Measurements from ENCODE around the gene DHTKD1.
A peak's percentile ranks its signal among the peaks of the same experiment; 100 is the strongest.

The DHTKD1 gene, protein sequence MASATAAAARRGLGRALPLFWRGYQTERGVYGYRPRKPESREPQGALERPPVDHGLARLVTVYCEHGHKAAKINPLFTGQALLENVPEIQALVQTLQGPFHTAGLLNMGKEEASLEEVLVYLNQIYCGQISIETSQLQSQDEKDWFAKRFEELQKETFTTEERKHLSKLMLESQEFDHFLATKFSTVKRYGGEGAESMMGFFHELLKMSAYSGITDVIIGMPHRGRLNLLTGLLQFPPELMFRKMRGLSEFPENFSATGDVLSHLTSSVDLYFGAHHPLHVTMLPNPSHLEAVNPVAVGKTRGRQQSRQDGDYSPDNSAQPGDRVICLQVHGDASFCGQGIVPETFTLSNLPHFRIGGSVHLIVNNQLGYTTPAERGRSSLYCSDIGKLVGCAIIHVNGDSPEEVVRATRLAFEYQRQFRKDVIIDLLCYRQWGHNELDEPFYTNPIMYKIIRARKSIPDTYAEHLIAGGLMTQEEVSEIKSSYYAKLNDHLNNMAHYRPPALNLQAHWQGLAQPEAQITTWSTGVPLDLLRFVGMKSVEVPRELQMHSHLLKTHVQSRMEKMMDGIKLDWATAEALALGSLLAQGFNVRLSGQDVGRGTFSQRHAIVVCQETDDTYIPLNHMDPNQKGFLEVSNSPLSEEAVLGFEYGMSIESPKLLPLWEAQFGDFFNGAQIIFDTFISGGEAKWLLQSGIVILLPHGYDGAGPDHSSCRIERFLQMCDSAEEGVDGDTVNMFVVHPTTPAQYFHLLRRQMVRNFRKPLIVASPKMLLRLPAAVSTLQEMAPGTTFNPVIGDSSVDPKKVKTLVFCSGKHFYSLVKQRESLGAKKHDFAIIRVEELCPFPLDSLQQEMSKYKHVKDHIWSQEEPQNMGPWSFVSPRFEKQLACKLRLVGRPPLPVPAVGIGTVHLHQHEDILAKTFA

GRCh38 chr10:12068449-12069269 lies at the start of gene DHTKD1:
DHTKD1 (plus strand) TSS chr10:12068954; CDS start chr10:12069034, 80 bp downstream.
- DNase-seq (ENCODE audit: low read depth in 2 of 2) = peak; percentile 96 to 99

DNA sequence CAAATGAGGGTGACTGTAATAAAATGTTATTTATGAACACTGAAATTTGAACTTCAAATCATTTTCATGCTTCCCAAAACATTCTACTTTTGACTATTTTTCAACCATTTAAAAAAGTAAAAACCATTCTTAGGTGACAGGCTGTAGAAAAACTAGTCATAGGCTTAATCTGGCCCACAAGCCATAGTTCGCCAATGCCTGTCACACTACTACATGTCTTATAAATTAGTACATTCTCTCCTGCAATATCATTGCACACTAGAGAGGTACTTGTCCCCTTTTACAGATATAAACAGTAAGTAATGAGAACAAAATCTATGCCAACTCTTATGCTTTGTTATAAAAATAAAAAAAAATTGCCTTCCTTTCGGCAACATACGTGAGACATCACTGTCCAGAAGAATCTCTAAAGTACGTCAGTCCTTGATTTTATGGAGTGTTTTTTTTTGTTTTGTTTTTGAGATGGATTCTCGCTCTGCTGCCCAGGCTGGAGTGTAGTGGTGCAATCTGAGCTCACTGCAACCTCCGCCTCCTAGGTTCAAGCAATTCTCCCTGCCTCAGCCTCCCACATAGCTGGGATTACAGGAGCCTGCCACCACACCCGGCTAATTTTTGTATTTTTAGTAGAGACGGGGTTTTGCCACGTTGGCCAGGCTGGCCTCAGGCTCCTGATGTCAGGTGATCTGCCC lies 49.3 kb upstream of the DHTKD1 start:
- DNase-seq (ENCODE audit: low read depth in 2 of 2) = no peak

- DNase-seq (ENCODE audit: low read depth in 2 of 2) = no peak
Observed at GRCh38 chr10:12020574-12020973, 48.2 kb upstream of the DHTKD1 start.

- DNase-seq (ENCODE audit: low read depth in 2 of 2) = no peak
Observed at GRCh38 chr10:12022580-12023257, 46.0 kb upstream of the DHTKD1 start.

DNA sequence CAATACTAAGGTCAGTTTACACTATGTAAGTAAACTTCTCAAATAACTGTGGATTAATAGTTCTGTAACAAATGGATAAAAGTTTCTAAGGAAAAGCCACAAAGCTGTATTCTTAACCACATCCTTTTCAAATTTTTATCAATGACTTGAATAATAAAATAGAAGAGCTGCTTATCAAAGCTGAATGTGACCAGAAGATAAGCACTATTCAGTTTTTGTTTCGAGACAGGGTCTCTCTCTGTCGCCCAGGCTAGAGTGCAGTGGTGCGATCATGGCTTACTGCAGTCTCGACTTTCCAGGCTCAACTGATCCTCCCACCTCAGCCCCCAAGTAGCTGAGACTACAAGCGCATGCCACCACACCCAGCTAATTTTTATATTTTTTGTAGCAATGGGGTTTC lies 43.2 kb upstream of the DHTKD1 start:
- DNase-seq (ENCODE audit: low read depth in 2 of 2) = no peak

DNA sequence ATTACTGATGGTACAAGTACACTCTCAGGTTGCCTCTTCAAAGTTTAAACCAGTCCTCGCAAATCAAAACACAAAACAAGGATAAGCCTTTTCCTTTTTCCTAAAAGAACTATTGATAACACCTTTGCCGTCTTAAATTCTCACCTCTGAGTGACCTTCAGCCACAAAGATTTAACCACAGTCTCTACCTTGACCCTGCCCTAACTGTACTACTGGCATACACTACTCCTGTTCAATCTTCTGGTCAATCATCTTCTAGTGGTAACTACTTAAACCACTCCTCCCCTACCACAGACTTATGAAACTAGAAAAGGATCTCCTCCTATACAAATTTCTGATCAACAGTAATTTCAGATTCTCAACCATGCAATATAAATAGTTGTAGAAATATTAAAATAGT lies 41.2 kb upstream of the DHTKD1 start:
- no peak for DNase-seq (ENCODE audit: low read depth in 2 of 2)

DNA sequence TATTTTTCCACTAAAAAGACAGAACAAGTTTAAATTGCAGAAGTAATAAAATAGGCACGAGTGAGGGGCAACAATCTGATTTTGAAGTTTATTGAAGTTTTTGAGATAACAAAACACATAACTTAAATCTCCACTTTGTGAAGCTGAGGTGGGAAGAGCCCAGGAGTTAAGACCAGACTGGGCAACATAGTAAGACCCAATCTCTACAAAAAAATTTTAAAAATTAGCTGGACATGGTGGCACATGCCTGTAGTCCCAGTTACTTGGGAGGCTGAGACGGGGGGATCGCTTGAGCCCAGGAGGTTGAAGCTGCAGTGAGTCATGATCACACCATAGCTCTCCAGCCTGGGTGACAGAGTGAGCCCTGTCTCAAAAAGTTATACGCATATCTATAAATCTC lies 37.4 kb upstream of the DHTKD1 start:
- DNase-seq (ENCODE audit: low read depth in 2 of 2) = no peak

GRCh38 chr10:12036073-12036655 lies 32.6 kb upstream of the DHTKD1 start:
- no peak for DNase-seq (ENCODE audit: low read depth in 2 of 2)

DNA sequence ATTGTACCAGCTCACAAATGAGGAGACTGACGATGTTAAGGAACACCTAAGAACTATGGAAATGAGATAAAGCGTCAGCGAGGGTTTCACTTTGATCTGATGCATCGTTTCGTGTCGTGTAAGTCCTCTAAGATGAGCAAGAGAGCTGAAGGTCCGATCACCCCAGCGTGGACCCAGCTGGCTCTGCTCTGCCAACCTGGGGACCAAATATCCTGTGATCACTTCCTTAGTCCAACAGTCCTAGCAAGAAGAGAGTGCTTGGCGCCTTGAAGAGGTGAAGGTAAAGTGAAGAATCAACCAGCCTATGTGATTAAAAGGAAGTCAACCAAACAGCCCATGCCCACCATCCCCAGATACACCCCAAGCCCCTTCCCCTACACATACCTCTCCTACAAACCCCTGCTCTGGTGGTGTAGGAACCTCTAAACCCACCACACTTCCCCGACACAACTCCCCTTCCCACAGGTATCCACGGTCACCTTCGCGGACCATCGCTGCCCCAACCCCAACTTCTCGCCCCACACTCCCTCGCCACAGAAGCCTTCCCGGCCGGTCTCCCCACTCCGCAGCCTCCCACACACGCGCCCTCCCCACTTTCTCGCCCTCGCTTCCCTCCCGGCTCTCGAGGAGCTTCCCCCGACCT lies 26.9 kb upstream of the DHTKD1 start:
- DNase-seq (ENCODE audit: low read depth in 2 of 2) = peak in 1 of 2 donors; percentile 21

DNA sequence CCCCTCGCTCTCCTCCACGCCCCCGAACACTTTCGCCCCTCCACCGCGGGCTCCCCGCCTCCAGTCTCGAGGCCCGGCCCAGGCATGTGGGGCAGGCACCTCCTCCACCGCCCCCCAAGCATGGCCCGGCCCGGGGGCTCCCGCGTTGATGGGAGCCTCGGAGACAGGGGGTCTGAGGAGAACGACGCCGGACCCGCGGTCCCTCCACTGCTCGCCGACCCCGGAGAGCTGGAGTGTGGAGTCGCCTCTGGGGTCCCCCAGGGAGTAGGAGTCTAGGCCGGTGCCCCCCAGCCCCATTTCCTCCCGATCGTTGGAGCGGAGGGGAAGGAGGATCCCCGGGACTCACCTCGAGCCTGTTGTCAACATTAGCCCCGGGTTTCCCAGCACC lies 26.4 kb upstream of the DHTKD1 start:
- DNase-seq (ENCODE audit: low read depth in 2 of 2) = peak; percentile 46 to 52

GRCh38 chr10:12042797-12043651 lies 25.7 kb upstream of the DHTKD1 start, which contains the start of gene UPF2:
UPF2 (minus strand) TSS chr10:12042809; CDS start chr10:12035423, 7,386 bp downstream.
- peak; percentile 97 to 98 for DNase-seq (ENCODE audit: low read depth in 2 of 2)

DNA sequence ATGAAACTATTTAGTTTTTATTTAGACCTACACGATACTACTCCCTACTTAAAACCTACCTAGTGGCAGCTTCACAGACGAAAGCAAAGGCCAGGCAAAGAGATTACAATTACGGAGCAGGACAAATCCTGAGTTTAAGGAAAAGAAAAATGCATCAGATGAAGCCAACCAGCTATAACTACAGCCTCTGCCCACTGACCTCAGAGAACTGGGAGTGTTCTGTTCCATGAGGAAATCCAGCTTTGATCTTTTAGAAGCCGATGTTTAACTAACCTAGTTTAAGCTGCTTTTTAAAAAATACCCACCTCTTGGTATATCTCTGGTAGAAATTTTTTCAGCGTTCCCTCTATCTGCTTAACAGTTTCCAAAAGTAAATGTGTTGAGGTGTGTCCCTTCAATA lies 23.2 kb upstream of the DHTKD1 start:
- no peak for DNase-seq (ENCODE audit: low read depth in 2 of 2)

GRCh38 chr10:12048547-12048946 lies 20.2 kb upstream of the DHTKD1 start:
- no peak for DNase-seq (ENCODE audit: low read depth in 2 of 2)

- DNase-seq (ENCODE audit: low read depth in 2 of 2) = no peak
Observed at GRCh38 chr10:12050528-12050927, 18.2 kb upstream of the DHTKD1 start.

- no peak for DNase-seq (ENCODE audit: low read depth in 2 of 2)
Observed at GRCh38 chr10:12051241-12051640, 17.5 kb upstream of the DHTKD1 start.

DNA sequence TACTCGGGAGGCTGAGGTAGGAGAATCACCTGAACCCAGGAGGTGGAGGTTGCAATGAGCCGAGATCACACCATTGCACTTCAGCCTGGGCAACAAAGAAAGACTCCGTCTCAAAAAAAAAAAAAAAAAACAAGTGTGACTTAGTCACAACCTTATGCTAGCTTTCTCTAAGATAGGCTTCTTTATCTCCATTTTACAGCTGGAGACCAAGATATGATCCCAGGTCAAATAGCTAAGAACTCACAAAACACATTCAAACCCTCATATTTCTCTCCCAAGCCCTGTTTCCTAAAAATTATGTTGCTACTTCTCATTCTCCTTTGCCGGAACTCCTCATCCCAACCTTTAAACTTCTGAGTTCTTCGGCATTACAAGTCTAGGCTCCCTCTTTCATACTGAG lies 13.0 kb upstream of the DHTKD1 start:
- no peak for DNase-seq (ENCODE audit: low read depth in 2 of 2)

DNA sequence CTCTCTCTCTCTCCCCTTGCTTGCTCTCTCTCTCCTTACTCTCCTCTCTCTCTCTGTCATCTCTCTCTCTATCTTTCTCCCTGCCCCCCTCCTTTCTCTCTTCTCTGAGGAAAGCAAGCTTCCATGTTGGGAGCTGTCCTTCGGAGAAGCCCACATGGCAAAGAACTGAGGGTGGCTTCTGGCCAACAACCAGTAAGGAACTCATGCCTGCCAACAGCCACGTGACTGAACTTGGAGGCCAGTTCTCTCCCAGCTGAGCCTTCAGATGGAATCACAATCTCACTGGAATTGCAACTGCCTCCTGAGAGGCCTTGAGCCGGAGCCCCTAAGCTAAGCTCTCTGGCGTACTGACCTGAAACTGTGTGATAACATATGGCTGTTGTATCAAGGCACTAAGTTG lies 12.0 kb upstream of the DHTKD1 start:
- DNase-seq (ENCODE audit: low read depth in 2 of 2) = no peak

DNA sequence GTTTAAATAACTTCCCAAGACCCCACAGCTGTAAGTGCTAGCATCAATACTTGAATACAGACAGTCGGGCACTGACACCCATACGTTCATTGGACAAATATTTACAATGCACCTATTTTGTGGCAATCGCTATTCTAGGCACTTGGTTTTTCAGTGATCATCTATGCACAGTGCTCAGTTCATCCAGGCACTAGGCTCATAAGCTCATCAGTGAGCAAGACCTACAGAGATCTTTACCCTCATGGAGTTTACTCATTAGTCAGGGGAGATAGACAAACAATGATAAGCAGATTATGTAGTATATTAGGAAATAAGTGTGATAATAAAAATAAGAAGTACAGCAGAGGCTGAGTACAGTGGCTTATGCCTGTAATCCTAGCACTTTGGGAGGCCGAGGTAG lies 7.6 kb upstream of the DHTKD1 start:
- DNase-seq (ENCODE audit: low read depth in 2 of 2) = no peak

All from stimulated activated CD4-positive, alpha-beta T cell treated with anti-CD3 and anti-CD28 coated beads, Interleukin-1b, Interleukin-23, amount 100 ng/mL, for 4 hours (primary cell).